NCI-H345 treated with DMSO at 0.1 percent for 48 hours (cell line): ENCODE data around the gene DYRK1B.
A peak's percentile ranks its signal among the peaks of the same experiment; 100 is the strongest.
"Not testable (repeated sequence)": the region's sequence is repeated elsewhere in the genome, so short reads cannot be mapped to it uniquely, and the experiment has no call there.

Experiments
- DNase-seq: peaks from one replicate; lab custom pipeline; 2025; ENCODE audit not compliant: unreplicated experiment; lab: John Stamatoyannopoulos, UW

The DYRK1B gene

GRCh38 chr19:39833464-39834286 lies at the start of gene DYRK1B:
Gene DYRK1B (minus strand): TSS chr19:39834162. CDS start chr19:39831867, 2,295 bp downstream.
- peak; percentile 99 for DNase-seq

- not testable (repeated sequence) for DNase-seq
Measured at GRCh38 chr19:39882645-39883044, 48.7 kb upstream of the DYRK1B start.

- DNase-seq: not testable (repeated sequence)
Measured at GRCh38 chr19:39881495-39882110, 47.6 kb upstream of the DYRK1B start.

GRCh38 chr19:39880241-39880640 lies 46.3 kb upstream of the DYRK1B start:
- not testable (repeated sequence) for DNase-seq

- DNase-seq: not testable (repeated sequence)
Measured at GRCh38 chr19:39879796-39880195, 45.8 kb upstream of the DYRK1B start.

GRCh38 chr19:39878866-39879265 lies 44.9 kb upstream of the DYRK1B start:
- not testable (repeated sequence) for DNase-seq

- no peak for DNase-seq
Measured at GRCh38 chr19:39878398-39878797, 44.4 kb upstream of the DYRK1B start.

- DNase-seq: not testable (repeated sequence)
Measured at GRCh38 chr19:39877982-39878381, 44.0 kb upstream of the DYRK1B start.

- DNase-seq: not testable (repeated sequence)
Measured at GRCh38 chr19:39877488-39877887, 43.5 kb upstream of the DYRK1B start.

GRCh38 chr19:39876486-39876885 lies 42.5 kb upstream of the DYRK1B start:
- DNase-seq: not testable (repeated sequence)

- DNase-seq: not testable (repeated sequence)
Measured at GRCh38 chr19:39875401-39875864, 41.5 kb upstream of the DYRK1B start.

- no peak for DNase-seq
Measured at GRCh38 chr19:39874404-39874803, 40.4 kb upstream of the DYRK1B start.

- no peak for DNase-seq
Measured at GRCh38 chr19:39873385-39873784, 39.4 kb upstream of the DYRK1B start.

- no peak for DNase-seq
Measured at GRCh38 chr19:39871886-39872866, 38.2 kb upstream of the DYRK1B start.

GRCh38 chr19:39871362-39871761 lies 37.4 kb upstream of the DYRK1B start:
- no peak for DNase-seq

GRCh38 chr19:39870171-39870971 lies 36.4 kb upstream of the DYRK1B start:
- peak; percentile 72 for DNase-seq

- no peak for DNase-seq
Measured at GRCh38 chr19:39867952-39868351, 34.0 kb upstream of the DYRK1B start.

GRCh38 chr19:39867133-39867532 lies 33.2 kb upstream of the DYRK1B start:
- no peak for DNase-seq

- no peak for DNase-seq
Measured at GRCh38 chr19:39865953-39866352, 32.0 kb upstream of the DYRK1B start.

GRCh38 chr19:39865186-39865585 lies 31.2 kb upstream of the DYRK1B start:
- DNase-seq: no peak
